ENCODE measurements around the gene MGAT3. TPM values are rescaled to one million over a fixed set of nuclear protein-coding genes. Genes with fewer than 3 reads are reported as not detected.
"Not testable (repeated sequence)": the region's sequence is repeated elsewhere in the genome, so short reads cannot be mapped to it uniquely, and the experiment has no call there.

The MGAT3 gene
- polyA plus RNA-seq (2013, experiment 1 of 2; ENCODE audit: insufficient read length) = 1.6 TPM
- 1.5 TPM for polyA plus RNA-seq (2013, experiment 2 of 2; ENCODE audit: insufficient read length)

GRCh38 chr22:39456522-39457197 is at the start of gene MGAT3:
Gene MGAT3 (plus strand): TSS chr22:39457012. CDS start chr22:39487348, 30,336 bp downstream.
- DNase-seq = no peak

DNA sequence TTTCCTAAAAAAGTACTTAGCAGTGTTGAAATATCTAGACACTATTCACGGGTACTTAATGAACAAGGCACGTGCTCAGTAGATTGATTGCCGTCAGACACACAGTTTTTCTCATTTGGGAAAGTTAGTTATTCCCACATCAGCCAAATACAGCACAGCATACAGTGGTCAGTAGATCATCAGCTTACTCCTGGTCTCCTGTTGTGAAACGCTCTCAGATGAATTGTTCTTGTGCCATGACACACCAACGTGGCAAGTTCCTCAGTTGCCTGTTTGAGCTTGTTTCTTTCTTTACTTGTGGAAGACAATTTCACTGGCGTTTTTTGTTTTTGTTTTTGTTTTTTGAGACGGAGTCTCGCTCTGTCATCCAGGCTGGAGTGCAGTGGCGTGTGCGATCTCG is 48.6 kb upstream of the MGAT3 start:
- DNase-seq = no peak

DNA sequence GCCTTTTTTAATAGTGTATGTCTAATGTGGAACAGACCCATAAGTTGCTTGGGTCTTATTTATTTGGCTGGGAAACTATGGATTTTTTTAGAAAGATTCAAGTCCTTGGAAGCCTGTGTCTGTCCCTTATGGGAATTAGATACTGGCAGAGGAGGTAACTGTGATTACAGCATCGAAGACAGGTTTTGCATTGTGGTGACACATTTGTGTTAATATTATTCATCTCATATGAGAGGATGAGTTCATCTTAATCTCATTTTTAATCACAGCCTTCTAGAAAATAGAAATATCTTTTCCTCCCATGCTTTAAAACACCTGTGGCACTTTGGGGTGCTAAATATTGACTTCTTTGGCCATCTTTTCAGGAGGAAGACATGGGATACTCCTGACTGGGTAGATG is 48.0 kb upstream of the MGAT3 start:
- DNase-seq = no peak

- no peak for DNase-seq
These were observed 47.2 kb upstream of the MGAT3 start for GRCh38 chr22:39409516-39410029.

- DNase-seq = no peak
These were observed 46.5 kb upstream of the MGAT3 start for GRCh38 chr22:39410264-39410663.

DNA sequence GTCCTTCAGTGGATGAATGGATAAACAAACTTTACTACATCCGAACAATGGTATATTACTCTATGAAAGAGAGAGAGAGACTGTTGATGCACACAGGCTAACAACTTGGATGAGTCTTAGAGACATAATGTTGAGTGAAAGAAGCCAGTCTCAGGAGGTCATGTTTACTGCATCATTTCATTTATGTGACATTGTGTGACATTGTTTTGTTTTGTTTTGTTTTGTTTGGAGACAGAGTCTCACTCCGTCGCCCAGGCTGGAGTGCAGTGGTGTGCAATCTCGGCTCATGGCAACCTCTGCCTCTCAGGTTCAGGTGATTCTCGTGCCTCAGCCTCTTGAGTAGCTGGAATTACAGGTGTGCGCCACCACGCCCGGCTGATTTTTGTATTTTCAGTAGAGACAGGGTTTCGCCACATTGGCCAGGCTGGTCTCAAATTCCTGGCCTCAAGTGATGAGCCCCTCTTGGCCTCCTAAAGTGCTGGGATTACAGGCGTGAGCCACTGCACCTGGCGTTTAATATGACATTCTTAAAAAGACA is 44.9 kb upstream of the MGAT3 start:
- DNase-seq = not testable (repeated sequence)

- DNase-seq = not testable (repeated sequence)
These were observed 43.6 kb upstream of the MGAT3 start for GRCh38 chr22:39413204-39413603.

DNA sequence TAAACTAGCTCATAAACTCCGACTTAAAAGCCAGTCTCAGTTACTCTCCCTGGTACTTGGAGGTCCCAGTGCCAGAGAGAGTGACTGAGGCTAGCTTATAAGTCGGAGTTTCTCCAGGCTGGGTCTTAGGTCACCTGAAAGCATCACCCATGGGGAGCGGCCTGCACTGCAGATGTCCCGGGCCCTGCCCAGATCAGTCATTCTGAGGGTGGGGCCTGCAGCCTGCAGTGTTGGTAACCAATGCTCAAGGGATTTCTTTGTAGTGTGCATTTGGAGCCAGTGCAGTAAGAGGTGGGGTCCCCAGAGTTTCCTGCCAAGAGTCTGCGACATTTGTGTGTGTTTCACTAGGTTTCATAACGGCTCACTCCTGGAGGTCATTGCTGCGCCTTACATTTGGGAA is 42.4 kb upstream of the MGAT3 start:
- no peak for DNase-seq

GRCh38 chr22:39414886-39415285 is 41.9 kb upstream of the MGAT3 start:
- DNase-seq = no peak

GRCh38 chr22:39415506-39415905 is 41.3 kb upstream of the MGAT3 start:
- no peak for DNase-seq

DNA sequence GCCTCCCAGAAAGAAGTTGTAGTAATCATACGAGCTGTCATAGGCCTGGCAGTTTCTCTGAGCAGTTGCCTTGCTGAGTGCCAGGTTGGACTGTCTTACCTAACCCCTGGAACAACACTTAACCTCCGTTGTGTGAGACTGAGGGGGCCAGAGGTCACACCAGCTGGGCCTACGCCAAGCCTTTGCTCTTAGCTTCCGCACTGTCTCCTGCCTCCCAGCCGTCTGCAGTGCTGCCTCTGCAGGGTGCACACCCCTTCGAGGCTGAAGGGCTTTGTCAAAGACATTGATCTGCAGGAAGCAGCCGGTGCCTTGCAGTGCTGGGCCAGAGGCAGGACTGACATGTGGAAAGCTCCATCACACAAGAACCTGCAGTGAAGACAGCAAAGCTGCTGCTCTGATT is 40.5 kb upstream of the MGAT3 start:
- no peak for DNase-seq

DNA sequence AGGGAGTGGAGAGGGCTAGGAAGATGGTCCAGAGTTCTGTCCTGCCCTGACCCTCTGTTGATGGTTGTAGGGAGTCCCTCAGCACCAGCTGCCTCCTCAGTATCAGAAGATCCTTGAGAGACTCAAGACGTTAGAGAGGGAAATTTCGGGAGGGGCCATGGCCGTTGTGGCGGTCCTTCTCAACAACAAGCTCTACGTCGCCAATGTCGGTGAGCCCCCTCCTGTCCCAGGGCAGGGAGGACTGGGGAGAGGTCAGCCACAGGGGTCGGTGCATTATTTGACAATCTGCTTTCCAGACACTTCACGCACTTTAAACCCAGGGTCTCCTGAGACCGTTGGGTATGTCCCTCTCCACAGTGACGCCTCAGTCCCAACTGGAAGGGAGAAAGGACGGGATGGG is 39.2 kb upstream of the MGAT3 start:
- no peak for DNase-seq

DNA sequence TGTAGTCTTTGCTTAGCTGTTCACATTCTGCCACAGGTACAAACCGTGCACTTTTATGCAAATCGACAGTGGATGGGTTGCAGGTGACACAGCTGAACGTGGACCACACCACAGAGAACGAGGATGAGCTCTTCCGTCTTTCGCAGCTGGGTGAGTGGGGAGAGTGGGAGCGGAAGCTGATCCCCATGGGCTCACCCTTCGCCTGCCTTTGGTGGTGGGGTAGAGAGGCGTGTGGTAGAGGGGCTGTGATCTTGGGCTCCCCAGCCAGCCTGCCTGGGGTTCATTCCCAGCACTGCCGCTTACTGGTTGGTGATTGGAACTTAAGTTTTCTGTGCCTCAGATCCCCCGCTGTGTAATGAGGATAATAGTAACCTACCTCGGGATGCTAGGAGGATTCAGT is 38.1 kb upstream of the MGAT3 start:
- no peak for DNase-seq

DNA sequence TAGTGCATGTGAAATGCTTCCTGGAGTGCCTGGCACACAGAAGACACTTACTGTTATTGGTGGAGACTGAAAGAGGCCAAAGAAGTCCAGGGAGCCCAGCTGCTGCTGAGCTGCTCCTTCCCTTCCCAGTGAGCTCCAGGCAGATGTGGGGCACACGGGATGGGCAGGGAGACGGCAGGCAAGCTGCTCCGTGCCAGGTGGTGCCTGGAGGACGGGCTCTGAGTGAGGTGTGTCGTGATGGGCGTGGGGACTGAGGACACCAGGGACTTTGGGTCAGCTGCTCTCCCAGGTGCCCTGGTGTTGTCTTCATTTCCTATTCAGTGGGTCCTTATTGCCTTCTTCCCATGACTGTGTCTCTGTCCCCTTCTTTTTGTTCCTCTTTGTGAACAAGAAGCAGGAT is 37.7 kb upstream of the MGAT3 start:
- DNase-seq = no peak

- no peak for DNase-seq
These were observed 36.9 kb upstream of the MGAT3 start for GRCh38 chr22:39419911-39420310.

- DNase-seq = no peak
These were observed 35.1 kb upstream of the MGAT3 start for GRCh38 chr22:39421691-39422090.

DNA sequence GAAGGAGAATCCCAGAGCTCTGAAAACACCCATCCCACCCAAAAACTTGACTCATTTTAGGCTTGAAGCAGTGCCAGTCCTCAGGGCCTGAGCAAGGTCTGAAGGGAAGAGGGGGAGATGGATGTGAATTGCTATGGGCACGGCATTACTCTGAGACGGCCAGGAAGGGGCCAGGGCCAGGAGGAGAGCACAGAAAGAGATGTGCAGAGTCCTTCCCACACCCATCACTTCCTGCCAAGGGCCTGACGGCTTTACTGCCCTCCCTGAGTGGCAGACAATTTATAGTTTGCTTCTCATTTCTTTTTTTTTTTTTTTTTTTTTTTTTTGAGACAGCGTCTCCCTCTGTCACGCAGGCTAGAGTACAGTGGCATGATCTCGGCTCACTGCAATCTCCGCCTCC is 34.7 kb upstream of the MGAT3 start:
- DNase-seq = no peak

DNA sequence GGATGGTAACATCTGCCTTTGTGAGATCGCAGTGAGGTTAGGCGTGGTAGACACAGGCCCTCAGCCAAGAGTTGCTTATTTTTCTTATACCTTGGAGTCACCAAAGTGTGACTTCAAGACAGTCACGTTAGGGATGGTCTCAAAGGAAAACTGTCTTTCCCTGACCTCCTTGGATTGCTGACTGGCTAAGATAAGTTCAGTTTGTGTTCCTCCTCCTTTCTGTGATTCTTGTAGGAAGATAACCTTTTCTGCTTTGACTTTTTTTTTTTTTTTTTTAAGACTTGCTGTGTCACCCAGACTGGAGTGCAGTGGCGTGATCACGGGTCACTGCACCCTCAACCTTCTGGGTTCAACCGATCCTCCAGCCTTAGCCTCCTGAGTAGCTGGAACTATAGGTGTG is 34.1 kb upstream of the MGAT3 start:
- no peak for DNase-seq

- no peak for DNase-seq
These were observed 32.8 kb upstream of the MGAT3 start for GRCh38 chr22:39423976-39424375.

- DNase-seq = no peak
These were observed 30.3 kb upstream of the MGAT3 start for GRCh38 chr22:39426380-39427043.

DNA sequence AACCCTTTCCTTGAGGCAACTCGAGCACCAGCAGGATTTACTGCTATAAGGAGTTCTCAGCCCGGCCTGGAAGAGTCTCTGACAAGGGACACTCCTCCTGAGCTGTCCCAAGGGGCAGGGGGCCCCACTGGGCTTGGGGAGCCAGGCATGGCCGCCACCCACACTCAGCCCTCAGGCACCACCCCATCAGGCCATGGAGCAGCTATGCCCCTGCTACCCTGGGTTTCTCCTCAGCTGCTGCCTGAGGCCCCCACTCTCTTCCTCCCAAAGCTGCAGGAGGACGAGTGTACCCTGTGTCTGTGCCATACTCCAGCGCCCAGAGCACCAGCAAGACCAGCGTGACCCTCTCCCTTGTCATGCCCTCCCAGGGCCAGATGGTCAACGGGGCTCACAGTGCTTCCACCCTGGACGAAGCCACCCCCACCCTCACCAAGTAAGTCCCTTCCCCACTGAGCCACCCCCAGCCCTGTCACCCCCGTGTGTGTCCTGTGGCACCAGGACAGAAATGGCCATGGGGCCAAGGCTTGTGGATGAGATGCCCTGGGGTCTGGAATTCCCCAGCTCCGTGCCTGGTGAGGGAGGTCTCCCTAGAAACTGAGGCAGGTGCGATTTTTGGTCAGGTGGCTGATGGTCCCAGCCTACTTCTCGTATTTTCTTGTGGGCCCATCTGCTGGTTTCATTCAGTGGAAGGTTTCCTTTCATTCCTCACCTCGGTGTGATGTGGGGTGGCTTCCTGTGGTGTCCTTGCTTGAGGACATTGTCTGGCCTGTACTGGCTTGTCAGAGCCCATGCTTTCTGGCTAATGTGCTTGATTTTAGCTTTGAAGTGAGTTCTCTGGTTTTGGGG is 28.8 kb upstream of the MGAT3 start:
- DNase-seq = no peak

- DNase-seq = peak; percentile 68
These were observed 28.2 kb upstream of the MGAT3 start for GRCh38 chr22:39428597-39429071.

DNA sequence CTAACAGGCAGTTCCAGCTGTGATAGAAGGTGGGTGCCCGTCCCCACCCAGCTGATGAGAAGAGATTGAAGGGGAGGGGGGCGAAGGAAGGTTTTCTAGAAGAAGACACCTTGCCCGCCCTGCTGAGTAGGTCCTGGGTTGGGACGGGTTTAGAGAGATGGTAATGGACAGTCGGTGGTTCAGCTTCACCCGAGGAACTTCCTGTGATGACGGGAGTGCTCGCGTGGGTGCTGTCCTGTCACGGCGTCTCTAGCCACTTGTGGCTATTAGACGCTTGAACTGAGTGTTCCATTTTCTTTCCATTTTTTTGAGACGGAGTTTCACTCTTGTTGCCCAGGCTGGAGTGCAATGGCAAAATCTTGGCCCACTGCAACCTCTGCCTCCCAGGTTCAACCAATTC is 27.6 kb upstream of the MGAT3 start:
- no peak for DNase-seq

All from fibroblast of skin of abdomen (primary cell).